ENCODE results near the gene ASB14.

Gene ASB14

GRCh38 chr3:57226176-57226575 lies 66.3 kb downstream of the ASB14 start (continued):
- TF ChIP-seq REST (tag by site-specific recombination; IDR thresholded peaks at IDR 0.05) (no peak), ZNF18 (tag by site-specific recombination; IDR thresholded peaks at IDR 0.05) (no peak), ZNF529 (tag by site-specific recombination; IDR thresholded peaks at IDR 0.05; ENCODE audit: insufficient replicate concordance) (no peak), ELK4 (IDR thresholded peaks at IDR 0.05; ENCODE audit: borderline replicate concordance, low read depth, low read length) (no peak), ZNF658 (tag by site-specific recombination; IDR thresholded peaks at IDR 0.05) (no peak)

GRCh38 chr3:57224856-57225255 lies 67.6 kb downstream of the ASB14 start:
- TF ChIP-seq ZNF488 (tag by site-specific recombination; IDR thresholded peaks at IDR 0.05), result no peak
- TF ChIP-seq ZNF433 (tag by site-specific recombination; IDR thresholded peaks at IDR 0.05; ENCODE audit: low read depth), result no peak
- no peak for TF ChIP-seq ZNF629 (tag by site-specific recombination; IDR thresholded peaks at IDR 0.05)
- TF ChIP-seq ZSCAN5A (tag by site-specific recombination; IDR thresholded peaks at IDR 0.05), result no peak
- TF ChIP-seq SP3 (tag by site-specific recombination; IDR thresholded peaks at IDR 0.05), result no peak
- no peak for TF ChIP-seq ZNF148 (tag by site-specific recombination; IDR thresholded peaks at IDR 0.05; ENCODE audit: borderline replicate concordance)
- no peak for TF ChIP-seq ZSCAN16 (tag by site-specific recombination; IDR thresholded peaks at IDR 0.05)
- TF ChIP-seq ZNF239 (tag by site-specific recombination; IDR thresholded peaks at IDR 0.05), result no peak
- TF ChIP-seq ATF2 (tag by site-specific recombination; IDR thresholded peaks at IDR 0.05; ENCODE audit: low read depth), result no peak
- TF ChIP-seq ZNF274 (IDR thresholded peaks at IDR 0.05; ENCODE audit: low read length), result no peak
- no peak for TF ChIP-seq ZNF274 (tag by site-specific recombination; IDR thresholded peaks at IDR 0.05; ENCODE audit: borderline replicate concordance)
- no peak for TF ChIP-seq ZNF521 (tag by site-specific recombination; IDR thresholded peaks at IDR 0.05)
- TF ChIP-seq FEZF1 (tag by site-specific recombination; IDR thresholded peaks at IDR 0.05), result no peak
- no peak for TF ChIP-seq ZNF157 (tag by site-specific recombination; IDR thresholded peaks at IDR 0.05)
- TF ChIP-seq ZXDB (tag by site-specific recombination; IDR thresholded peaks at IDR 0.05), result no peak
- H3K27ac ChIP-seq (ENCODE audit: extremely low read depth, low read depth, low read length), result no peak overlapping the region
- CTCF ChIA-PET, result no interaction called here

More at GRCh38 chr3:57224856-57225255, 67.6 kb downstream of the ASB14 start:
- POLR2A ChIA-PET, result no interaction called here
- H3K9me3 ChIP-seq (ENCODE audit: control insufficient read depth, insufficient read depth, low read depth, low read length), result no peaks in the 10 kb centered on the region
- H3K4me3 ChIP-seq (ENCODE audit: low read depth, low read length), result no peak overlapping the region
- H3K36me3 ChIP-seq (ENCODE audit: control insufficient read depth in 2 of 2, insufficient read depth in 1 of 2, low read length in 2 of 2), result no peaks in the 10 kb centered on the region
- H3K4me1 ChIP-seq (ENCODE audit: control insufficient read depth, insufficient read depth, low read length), result no peaks in the 10 kb centered on the region

All from HEK293 (cell line).